NCI-H748 (cell line): ENCODE results near the gene GRK2.
A peak's percentile ranks its signal among the peaks of the same experiment; 100 is the strongest.

Experiments used
- DNase-seq: peaks from one replicate; lab custom pipeline; 2025; ENCODE audit not compliant: unreplicated experiment; lab: John Stamatoyannopoulos, UW

GRK2 gene

DNA sequence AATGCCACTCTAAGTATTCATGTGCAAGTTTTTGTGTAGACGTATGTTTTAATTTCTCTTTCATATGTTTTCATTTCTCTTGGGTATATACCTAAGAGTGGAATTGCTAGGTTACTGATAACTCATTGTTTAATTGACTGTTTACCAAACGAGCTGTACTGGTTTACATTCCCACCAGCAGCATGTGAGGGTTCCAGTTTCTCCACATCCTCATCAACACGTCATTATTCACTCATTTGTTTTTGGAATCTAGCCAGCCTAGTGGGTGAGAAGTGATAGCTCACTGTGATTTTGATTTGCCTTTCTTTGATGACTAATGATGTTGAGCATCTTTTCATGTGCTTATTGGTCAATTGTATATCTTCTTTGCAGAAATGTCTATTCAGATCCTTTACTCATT, 26.8 kb downstream of the GRK2 start:
- peak; percentile 43 for DNase-seq

DNA sequence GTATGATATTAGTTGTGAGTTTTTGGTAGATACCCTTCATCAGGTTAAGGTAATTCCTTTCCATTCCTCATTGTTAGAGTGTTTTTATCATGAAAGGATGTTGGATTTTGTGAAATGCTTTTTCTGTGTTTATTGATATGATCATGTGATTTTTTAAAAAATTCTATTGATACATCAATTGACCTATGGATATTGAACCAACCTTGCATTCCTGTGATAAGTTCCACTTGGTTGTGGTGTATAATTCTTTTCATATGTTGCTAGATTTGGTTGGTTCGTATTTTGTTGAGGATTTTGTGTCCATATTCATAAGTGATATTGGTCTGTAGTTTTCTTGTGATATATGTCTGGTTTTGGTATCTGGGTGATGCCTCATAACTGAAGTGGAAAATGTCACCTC, 29.6 kb downstream of the GRK2 start:
- peak; percentile 21 for DNase-seq

DNA sequence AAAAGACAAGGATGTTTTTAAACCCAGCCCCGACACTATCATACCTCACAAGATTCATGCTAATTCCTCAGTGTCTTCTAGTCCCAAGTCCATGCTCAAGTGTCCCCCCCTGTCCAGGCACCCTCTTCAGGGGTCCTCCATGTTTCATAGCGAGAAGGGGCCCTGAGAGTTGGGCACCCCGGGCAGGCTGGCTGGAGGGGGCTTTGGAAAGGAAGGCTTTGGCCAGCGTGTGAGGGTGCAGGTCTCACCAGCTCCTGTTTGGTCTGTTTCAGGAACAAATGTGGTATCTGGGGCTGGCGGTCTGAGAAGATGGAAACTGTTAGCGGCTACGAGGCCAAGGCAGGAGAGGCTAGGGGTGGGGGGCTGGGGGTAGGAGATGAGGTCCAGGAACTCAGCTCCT, 32.5 kb downstream of the GRK2 start:
- no peak for DNase-seq

DNA sequence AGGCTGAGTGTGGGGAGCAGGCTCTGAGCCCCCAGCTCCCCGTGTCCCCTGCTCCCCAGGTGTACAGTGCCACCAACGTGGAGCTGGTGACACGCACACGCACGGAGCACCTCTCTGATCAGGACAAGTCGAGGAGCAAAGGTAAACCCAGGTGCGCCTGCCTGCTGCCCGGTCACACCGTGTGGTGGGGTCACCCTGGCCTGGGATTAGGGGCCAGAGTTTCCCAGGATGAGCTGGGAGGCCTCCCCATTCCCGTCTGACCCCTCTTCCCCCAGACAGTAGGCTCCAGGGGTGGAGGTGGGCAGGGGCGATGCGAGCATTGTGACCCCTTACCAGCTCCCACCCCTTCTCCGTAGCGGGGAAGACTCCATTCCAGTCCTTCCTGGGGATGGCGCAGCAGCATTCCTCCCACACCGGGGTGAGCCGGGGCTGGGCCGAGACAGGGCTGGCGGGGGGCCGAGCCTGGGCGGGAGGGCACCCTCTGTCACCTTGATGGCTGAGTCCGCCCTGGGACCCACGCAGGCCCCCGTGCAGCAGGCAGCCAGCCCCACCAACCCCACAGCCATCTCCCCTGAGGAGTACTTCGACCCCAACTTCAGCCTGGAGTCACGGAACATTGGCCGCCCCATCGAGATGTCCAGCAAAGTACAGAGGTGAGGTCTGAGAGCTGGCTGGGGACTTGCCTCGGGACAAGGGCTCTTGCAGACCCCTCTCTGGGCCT, 33.4 kb downstream of the GRK2 start:
- DNase-seq: no peak

DNA sequence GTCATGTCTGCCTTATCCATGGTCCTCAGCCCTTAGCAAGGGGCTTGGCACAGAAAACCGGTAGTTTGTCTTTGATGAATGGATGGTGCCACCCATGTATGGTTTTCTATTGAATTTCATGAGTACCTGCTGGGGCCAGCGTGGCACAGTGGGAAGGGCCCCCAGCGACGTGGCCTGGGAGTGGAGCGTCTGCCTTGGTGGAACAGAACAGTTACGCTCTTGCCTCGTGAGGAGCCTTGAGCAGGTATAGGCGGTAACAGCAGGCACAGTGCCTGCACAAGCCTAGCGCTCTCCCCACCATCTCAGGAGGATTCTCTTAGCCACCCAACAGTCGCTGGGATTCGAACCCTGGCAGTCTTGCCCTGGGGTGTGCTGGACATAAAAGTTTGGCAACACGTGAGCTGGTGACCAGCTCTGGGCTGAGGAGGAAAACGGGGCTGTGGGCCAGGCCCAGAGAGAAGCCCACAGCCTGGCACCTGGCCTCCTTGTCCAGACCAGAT, 34.0 kb downstream of the GRK2 start:
- no peak for DNase-seq

DNA sequence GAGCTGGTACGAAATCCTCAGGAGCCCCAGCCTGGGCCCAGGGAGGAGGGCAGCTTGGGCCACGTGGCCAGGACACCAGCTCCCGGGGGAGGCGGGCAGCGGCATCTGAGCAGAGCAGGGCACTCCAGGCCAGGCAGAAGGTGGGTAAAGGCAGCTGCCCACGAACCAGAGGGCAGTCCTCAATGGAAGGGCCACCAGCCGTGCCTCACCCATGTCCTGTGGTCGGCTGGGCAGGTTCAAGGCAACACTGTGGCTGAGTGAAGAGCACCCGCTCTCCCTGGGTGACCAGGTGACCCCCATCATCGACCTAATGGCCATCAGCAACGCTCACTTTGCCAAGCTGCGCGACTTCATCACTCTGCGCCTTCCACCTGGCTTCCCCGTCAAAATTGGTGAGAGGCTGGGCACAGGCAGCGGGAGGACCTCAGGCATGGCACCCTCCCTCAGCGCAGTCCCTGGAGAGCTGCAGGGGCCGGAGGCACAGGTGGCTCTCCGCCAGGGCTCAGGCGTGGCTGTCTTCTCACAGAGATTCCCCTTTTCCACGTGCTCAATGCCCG, 34.6 kb downstream of the GRK2 start:
- no peak for DNase-seq

DNA sequence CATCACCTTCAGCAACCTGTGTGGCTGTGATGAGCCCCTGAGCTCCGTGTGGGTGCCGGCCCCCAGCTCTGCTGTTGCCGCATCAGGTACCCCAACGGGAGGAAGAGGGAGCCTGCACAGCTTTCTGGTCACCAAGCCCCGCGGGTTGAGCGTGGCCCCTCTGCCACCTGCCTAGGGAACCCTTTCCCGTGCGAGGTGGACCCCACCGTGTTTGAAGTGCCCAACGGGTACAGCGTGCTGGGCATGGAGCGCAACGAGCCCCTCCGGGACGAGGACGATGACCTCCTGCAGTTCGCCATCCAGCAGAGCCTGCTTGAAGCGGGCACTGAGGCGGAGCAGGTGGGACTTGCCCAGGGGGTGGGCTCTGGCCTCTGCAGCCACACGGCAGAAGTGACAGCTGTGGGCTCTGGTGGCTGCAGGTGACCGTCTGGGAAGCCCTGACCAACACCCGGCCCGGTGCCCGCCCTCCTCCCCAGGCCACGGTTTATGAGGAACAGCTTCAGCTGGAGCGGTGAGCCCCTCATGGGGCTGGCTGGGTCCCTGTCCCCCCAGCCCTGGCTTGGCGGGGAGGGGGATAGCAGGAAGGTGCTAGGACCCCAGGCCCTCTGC, 35.1 kb downstream of the GRK2 start:
- no peak for DNase-seq

DNA sequence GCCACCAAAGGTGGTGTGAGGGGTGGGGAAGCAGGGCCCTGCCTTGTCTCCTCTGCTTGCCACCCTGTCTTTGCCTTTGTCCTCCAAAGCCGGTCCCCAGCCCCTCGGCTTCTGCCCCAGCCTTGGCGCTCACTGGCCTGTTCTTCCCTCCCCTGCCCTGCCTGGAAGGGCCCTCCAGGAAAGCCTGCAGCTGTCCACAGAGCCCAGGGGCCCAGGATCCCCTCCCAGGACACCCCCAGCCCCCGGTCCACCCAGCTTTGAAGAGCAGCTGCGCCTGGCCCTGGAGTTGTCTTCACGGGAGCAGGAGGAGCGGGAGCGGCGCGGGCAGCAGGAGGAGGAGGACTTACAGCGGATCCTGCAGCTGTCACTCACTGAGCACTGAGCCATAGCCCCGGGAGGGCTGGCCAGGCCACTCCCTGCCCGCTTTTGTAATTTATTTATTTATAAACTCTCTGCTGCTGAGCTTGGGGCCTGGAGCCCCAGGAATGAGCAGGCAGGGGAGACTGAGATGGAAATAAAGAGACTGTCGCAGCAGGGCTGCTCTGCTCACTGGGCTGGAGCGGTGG, 35.8 kb downstream of the GRK2 start:
- DNase-seq: peak; percentile 34

DNA sequence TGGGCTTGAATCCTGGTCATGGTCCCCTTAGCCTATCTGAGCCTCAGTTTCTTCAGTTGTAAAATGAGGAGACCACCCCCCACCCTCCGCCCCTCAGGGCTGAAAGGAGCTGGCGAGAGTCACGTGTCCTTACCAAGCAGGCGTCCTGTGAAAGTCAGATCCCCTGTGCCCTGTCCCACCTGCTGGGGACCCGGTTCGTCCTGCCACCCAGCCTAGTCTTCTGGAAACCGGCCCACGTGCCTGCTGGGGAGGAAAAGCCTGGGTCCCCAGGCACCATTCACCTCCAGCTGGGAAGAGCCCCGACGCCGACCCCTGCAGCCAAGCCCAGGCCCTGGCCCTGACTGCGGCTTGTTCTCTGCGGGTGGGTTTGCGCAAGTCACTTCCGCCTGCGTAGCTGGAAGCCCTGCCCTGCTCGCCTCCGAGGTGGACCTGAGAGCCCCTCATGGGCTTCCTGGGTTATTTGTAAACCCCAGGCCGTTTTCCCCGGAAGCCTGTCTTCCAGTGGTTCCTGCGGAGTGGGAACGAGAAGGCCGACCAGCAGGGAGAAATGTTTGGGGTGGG, 36.4 kb downstream of the GRK2 start:
- peak; percentile 71 for DNase-seq

DNA sequence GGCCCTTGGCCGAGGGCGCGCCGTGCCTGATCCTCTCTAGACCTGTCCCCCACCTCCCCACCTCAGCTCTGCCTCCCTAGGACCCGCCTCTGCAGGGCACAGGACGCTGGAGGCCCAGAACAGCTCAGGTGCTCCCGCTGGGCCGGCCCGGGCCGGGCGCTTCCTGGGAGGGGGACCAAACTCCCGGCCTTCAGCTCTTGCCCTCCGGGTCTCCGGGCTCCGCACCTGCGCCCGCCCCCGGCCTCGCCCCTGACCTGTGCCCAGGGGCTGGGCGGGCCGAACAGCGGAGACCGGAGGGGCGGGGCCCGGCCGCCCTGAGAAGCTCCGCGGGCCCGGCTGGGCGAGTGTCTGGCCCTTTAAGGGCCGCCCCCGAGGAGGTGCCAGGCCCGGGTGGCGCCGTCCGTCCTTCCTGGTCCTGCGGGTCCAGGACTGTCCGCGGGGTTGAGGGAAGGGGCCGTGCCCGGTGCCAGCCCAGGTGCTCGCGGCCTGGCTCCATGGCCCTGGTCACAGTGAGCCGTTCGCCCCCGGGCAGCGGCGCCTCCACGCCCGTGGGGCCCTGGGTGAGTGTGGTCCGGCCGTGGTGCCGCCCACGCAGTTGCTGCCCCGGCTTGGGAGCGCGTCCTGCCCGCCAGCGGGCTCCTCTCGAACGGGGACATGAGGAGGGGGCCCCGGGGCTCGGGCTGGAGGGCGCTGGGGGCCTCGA, 37.0 kb downstream of the GRK2 start, which contains the start of gene SSH3:
Gene SSH3 (plus strand): TSS at position 399 of the 703 bp plus-strand sequence. CDS start 96 bp downstream, at position 495.
- DNase-seq: peak; percentile 86

DNA sequence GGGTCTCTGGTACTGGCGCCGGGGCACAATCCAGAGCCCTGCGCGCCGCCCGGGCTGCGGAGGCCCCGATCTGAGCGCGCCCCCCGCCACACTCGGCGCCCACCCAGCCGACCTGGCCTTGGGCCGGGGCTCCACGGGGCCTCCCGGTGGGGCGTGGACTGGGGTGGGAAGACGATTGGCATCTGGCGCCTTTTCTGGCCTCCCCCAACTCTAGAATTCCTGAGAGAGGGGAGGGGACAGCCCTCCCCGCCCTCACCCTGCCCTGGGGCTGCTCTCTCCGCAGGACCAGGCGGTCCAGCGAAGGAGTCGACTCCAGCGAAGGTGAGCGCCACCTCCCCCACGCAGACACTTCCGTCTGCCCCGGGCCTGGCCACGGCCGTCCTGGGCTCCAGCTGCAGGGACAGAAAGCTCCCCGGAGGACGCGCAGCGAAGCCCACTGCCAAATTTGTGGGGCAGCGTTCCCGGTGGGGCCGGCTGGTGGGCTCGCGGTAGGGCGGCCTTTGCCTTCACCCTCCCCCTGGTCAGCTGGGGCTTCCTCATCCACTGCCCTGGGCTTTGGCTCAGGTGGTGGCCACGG, 37.6 kb downstream of the GRK2 start:
- peak; percentile 34 for DNase-seq

DNA sequence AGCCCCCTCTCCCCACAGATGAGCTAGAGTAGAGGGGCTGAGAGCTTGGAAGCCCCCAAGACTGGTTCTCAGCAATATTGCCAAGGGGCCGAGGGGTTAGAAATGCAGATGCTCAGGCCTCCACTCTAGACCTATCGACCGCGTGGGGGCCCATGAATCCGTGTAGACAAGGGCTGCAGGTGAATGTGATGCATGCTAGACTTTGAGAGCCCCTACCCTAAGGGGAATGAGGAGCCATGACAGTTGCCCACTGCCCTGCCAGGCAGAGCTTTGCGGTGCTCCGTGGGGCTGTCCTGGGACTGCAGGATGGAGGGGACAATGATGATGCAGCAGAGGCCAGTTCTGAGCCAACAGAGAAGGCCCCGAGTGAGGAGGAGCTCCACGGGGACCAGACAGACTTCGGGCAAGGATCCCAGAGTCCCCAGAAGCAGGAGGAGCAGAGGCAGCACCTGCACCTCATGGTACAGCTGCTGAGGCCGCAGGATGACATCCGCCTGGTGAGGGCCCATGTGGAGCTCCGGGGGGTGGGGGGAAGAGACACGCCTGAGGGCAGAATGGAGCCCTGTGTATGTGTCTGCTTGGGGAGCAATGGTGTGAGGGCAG, 38.3 kb downstream of the GRK2 start:
- DNase-seq: no peak

DNA sequence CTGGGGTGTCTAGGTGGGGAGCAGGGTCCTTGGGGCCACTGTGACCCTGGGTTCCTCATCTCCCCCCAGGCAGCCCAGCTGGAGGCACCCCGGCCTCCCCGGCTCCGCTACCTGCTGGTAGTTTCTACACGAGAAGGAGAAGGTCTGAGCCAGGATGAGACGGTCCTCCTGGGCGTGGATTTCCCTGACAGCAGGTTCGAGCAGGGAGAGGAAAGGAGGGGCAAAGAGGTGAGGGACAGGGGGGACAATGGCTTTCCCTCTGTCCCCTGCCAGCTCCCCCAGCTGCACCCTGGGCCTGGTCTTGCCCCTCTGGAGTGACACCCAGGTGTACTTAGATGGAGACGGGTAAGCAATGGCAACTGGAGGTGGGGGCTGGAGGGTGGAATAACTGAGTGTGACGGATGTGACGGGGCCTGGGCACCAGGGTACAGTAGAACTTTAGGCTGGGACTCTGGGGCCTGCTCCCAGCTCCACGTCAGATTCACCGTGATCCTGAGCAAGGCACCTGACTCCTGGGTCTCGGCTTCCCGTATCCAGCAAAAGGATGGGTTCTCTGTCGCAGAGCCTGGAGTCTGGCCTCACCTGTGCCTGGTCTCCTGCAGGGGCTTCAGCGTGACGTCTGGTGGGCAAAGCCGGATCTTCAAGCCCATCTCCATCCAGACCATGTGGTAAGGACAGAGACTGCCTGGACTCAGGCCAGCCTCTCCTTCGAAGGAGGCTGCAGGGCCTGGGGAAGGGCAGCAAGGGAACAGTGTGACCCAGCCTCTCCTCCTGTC, 40.7 kb downstream of the GRK2 start:
- DNase-seq: no peak

DNA sequence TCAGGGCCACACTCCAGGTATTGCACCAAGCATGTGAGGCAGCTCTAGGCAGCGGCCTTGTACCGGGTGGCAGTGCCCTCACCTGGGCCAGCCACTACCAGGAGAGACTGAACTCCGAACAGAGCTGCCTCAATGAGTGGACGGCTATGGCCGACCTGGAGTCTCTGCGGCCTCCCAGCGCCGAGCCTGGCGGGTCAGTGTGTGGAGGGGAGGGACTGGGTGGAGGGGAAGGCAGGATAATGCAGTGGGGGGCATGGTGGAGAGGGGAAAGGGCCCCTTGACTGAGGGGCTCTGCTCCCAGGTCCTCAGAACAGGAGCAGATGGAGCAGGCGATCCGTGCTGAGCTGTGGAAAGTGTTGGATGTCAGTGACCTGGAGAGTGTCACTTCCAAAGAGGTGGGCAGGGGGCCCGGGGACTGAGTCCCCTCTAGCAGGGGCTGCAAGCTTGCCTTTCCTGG, 41.3 kb downstream of the GRK2 start:
- DNase-seq: no peak

DNA sequence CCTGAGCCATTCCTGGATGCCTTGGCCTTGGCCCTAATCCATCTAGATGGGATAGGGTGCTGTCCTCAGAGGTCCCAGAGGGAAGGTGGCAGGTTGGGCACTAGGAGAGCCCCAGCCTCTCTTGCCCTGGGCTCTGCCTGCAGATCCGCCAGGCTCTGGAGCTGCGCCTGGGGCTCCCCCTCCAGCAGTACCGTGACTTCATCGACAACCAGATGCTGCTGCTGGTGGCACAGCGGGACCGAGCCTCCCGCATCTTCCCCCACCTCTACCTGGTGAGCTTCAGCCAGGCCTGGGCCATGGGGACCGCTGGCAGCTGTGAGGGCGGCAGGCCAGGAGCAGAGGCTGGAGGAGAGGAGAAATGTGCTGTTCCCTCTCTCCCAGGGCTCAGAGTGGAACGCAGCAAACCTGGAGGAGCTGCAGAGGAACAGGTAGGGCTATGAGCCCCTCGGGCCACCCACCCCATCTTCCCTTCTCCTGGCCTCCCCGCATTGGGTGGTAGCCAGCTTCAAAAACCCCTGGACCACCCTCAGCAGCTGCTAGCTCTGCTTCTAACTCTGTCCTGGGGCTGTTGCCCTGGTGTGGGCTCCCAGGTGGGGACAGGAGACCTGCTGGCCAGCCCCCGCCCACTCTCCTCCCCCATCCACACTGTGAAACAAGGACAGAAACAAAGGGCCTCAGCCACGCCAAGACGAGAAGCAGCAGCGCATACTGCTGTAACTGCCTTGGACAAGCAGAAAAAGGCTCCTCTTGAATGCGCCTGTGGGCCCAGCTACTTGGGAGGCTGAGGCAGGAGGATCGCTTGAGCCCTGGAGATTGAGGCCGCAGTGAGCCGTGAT, 42.0 kb downstream of the GRK2 start:
- DNase-seq: no peak

DNA sequence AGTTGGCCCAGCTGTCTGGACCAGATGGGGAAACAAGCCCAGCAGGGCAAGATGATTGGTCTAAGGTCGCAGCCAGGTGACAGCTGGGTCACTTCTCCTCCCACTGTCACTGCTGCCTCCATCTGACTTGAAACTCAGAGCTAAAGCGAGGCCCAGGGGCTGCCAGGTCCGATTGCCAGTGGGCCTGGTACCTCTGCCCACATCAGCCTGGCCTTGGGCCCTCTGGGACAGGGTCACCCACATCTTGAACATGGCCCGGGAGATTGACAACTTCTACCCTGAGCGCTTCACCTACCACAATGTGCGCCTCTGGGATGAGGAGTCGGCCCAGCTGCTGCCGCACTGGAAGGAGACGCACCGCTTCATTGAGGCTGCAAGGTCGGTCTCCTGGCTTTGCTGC, 42.9 kb downstream of the GRK2 start:
- DNase-seq: no peak

DNA sequence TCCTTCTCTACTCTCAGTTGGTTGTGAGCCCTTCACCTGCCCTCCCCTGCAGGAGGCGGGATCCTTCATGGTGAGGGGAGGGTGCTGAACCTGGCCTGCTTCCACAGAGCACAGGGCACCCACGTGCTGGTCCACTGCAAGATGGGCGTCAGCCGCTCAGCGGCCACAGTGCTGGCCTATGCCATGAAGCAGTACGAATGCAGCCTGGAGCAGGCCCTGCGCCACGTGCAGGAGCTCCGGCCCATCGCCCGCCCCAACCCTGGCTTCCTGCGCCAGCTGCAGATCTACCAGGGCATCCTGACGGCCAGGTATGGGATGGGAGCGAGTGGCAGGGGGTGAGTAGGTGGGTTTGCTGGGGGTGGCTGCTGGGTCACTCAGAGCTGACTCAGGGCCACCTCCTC, 43.4 kb downstream of the GRK2 start:
- no peak for DNase-seq

DNA sequence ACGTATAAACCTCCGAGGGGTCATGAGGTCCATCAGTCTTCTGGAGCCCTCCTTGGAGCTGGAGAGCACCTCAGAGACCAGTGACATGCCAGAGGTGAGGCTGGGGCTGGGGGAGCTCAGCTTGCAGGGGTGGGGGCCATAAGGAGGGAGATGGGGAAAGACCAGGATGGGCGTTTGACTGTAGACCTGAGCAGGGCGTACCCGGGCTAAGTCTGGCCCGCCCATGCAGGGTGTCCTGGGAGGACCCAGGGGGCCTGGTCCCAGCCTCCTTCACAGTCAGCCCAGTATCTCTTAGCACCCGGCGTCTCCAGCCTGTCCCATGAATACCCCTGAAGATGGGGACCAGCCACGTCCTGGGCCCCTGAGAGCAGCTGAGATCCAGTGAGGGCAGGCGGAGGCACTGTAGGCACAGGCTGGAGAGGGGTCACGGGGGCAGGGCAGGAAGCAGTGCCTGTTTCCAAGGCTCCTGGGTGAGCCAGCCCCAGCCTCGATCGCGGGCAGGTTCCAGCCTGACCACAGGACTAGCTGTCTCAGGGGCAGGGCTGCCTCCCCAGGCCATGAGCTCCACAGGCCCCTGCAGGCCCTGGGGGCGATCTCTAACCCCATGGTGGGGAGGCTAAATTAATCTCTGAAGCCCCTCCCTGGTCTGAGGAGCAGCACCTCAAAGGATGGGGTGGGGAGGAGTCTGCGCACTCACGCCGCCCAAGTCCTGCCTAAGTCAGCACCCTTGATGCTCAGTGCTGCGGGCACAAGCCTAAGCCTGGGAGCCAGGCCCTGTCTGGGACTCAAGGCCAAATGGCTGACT, 44.2 kb downstream of the GRK2 start:
- DNase-seq: no peak
